WTC11 (cell line): ENCODE data around the gene SP100. TPM values are rescaled to one million over a fixed set of nuclear protein-coding genes. Genes with fewer than 3 reads are reported as not detected.

Experiments used
- ATAC-seq: fragments of 200-7000 bp; cut with Tn5 transposase; 2 replicates; pipeline ENCODE4 v1.10.0; 2021; ENCODE audit warnings: mild to moderate bottlenecking, moderate library complexity
- Bru-seq: library from RNA; stranded (reverse); fragments of 400-500 nt; gene quantifications from one replicate; lab custom pipeline; 2021; lab: Mats Ljungman, UMichigan
- CTCF ChIA-PET: fragments of 300-600 bp; sonication (Branson Sonifier 250); formaldehyde crosslinking; loops from one replicate; lab custom pipeline; 2021; ENCODE audit warnings: antibody characterized with exemption; lab: Charles Lee
- POLR2A ChIA-PET: fragments of 350-600 bp; sonication (Branson Sonifier 250); formaldehyde crosslinking; loops from one replicate; lab custom pipeline; 2021; ENCODE audit warnings: antibody characterized with exemption; lab: Charles Lee
- DNase-seq: peaks from one replicate; pipeline ENCODE4 v3.0.0; 2021; ENCODE audit warnings: low spot score
- H3K27ac Mint-ChIP-seq: 2 replicates; pipeline ENCODE4 v1.8.0; 2021; ENCODE audit warnings: mixed read lengths
- H3K27me3 Mint-ChIP-seq: 2 replicates; pipeline ENCODE4 v1.8.0; 2021; ENCODE audit warnings: low read depth, mild to moderate bottlenecking, moderate library complexity, mixed read lengths
- H3K36me3 Mint-ChIP-seq: 2 replicates; pipeline ENCODE4 v1.8.0; 2021; ENCODE audit warnings: mixed read lengths
- H3K4me1 Mint-ChIP-seq: 2 replicates; pipeline ENCODE4 v1.8.0; 2022; ENCODE audit warnings: mixed read lengths
- H3K4me3 Mint-ChIP-seq: 2 replicates; pipeline ENCODE4 v1.8.0; 2021; ENCODE audit warnings: mild to moderate bottlenecking, moderate library complexity, mixed read lengths
- H3K9me3 Mint-ChIP-seq: 2 replicates; pipeline ENCODE4 v1.8.0; 2021; ENCODE audit warnings: mixed read lengths
- ATF2 ChIP-seq: sonication (generic); formaldehyde crosslinking; IDR thresholded peaks from 2 replicates; pipeline ENCODE4 v1.8.1; 2022; ENCODE audit warnings: low read depth, missing genetic modification reagents, borderline replicate concordance
- ESRRA ChIP-seq: sonication (generic); formaldehyde crosslinking; IDR thresholded peaks from 2 replicates; pipeline ENCODE4 v1.8.1; 2022; ENCODE audit warnings: mild to moderate bottlenecking, missing genetic modification reagents, borderline replicate concordance
- GABPB1 ChIP-seq: sonication (generic); formaldehyde crosslinking; IDR thresholded peaks from 2 replicates; pipeline ENCODE4 v1.8.1; 2023; ENCODE audit warnings: mild to moderate bottlenecking, missing genetic modification reagents
- IRF1 ChIP-seq: sonication (generic); formaldehyde crosslinking; IDR thresholded peaks from 2 replicates; pipeline ENCODE4 v1.8.0; 2023; ENCODE audit warnings: missing genetic modification reagents
- MLX ChIP-seq: sonication (generic); formaldehyde crosslinking; IDR thresholded peaks from 2 replicates; pipeline ENCODE4 v1.8.1; 2023; ENCODE audit warnings: mild to moderate bottlenecking, missing genetic modification reagents, moderate library complexity
- MXD4 ChIP-seq: fragments of 250-450 bp; sonication (Bioruptor Pico); IDR thresholded peaks from 2 replicates; pipeline ENCODE4 v1.8.0; 2021; ENCODE audit warnings: mild to moderate bottlenecking, moderate library complexity, borderline replicate concordance
- NFYB ChIP-seq: sonication (generic); formaldehyde crosslinking; conservative IDR thresholded peaks from 2 replicates; pipeline ENCODE4 v1.8.0; 2022; ENCODE audit warnings: low read depth, missing genetic modification reagents
- STAT6 ChIP-seq: sonication (generic); formaldehyde crosslinking; conservative IDR thresholded peaks from 2 replicates; pipeline ENCODE4 v1.8.1; 2023; ENCODE audit warnings: mild to moderate bottlenecking, low read depth, missing genetic modification reagents, moderate library complexity
- USF2 ChIP-seq: sonication (generic); formaldehyde crosslinking; IDR thresholded peaks from 2 replicates; pipeline ENCODE4 v1.8.1; 2023; ENCODE audit warnings: mild to moderate bottlenecking, missing genetic modification reagents, moderate library complexity
- ZBTB21 ChIP-seq: sonication (generic); formaldehyde crosslinking; IDR thresholded peaks from 2 replicates; pipeline ENCODE4 v1.8.1; 2023; ENCODE audit warnings: mild to moderate bottlenecking, missing genetic modification reagents, borderline replicate concordance
- long read RNA-seq, 3 experiments: library from RNA in 1 of 3; library from capped mRNA in 1 of 3; library from polyadenylated mRNA in 1 of 3; unstranded in 2 of 3; stranded (forward) in 1 of 3; transcript quantifications; one replicate each; pipeline ENCODE4 v2.0.0, GENCODE V29; 2021
- total RNA-seq: library from RNA; stranded (reverse); gene quantifications from 3 replicates; pipeline ENCODE4 v1.2.3, GENCODE V29; 2021

SP100 gene
- total RNA-seq: 0.62 to 1.3 TPM (median 1.2 TPM) in 3 replicates
- percentile 11 among the genes with signal in this experiment for Bru-seq, nascent RNA
- long read RNA-seq, experiment 1, partial matches to known transcripts: 0 of 1 reads
- long read RNA-seq, experiment 1, other reads (novel, unspliced or antisense): 0 of 1 reads
- long read RNA-seq, experiment 2: 0 reads
- long read RNA-seq, experiment 3, partial matches to known transcripts: 0 of 1 reads
- long read RNA-seq, experiment 3, other reads (novel, unspliced or antisense): 1 of 1 reads

GRCh38 chr2:230416061-230416721, at the start of gene SP100:
Gene SP100, plus strand, starts transcription at chr2:230416201. Its CDS starts 96 bp downstream, at chr2:230416297.
- TF ChIP-seq USF2 (no peak), MLX (no peak), IRF1 (CRISPR knock-in tag) (no peak), ZBTB21 (CRISPR knock-in tag) (no peak), ESRRA (no peak), MXD4 (CRISPR knock-in tag) (no peak), STAT6 (CRISPR knock-in tag) (no peak), GABPB1 (CRISPR knock-in tag) (peak; percentile 7; the same call in 1 of the 2 replicates)

GRCh38 chr2:230382108-230382507, 33.9 kb upstream of the SP100 start:
- POLR2A ChIA-PET: no interaction called here
- Mint-ChIP-seq H3K4me3 (no peak overlapping the region), H3K36me3 (no peaks in the 10 kb centered on the region), H3K9me3 (no peaks in the 10 kb centered on the region), H3K4me1 (no peaks in the 10 kb centered on the region), H3K27me3 (no peaks in the 10 kb centered on the region), H3K27ac (no peak overlapping the region)
- TF ChIP-seq NFYB (CRISPR knock-in tag) (no peak), USF2 (no peak)
- ATAC-seq (no peak), DNase-seq (no peak)
- CTCF ChIA-PET: no interaction called here

More at GRCh38 chr2:230416061-230416721, at the start of gene SP100:
- ChIA-PET POLR2A (no interaction called here), CTCF (no interaction called here)
- H3K36me3 Mint-ChIP-seq: no peaks in the 10 kb centered on the region
- H3K4me3 Mint-ChIP-seq: no peak within 1 kb of the TSS
- ATAC-seq (peak; percentile 39), DNase-seq (no peak)
- peaks cover 22% of the 10 kb centered on the region for H3K27me3 Mint-ChIP-seq
- no peaks in the 10 kb centered on the region for H3K9me3 Mint-ChIP-seq
- no peak within 1 kb of the TSS for H3K27ac Mint-ChIP-seq
- H3K4me1 Mint-ChIP-seq: peaks cover 11% of the 10 kb centered on the region

GRCh38 chr2:230383453-230383852, 32.5 kb upstream of the SP100 start:
- no peaks in the 10 kb centered on the region for H3K9me3 Mint-ChIP-seq
- ChIA-PET POLR2A (no interaction called here), CTCF (interaction anchor here (0.8 kb wide), 1 partner anchor 224 kb away, joined by 4 read pairs; no protein-coding TSS in a partner anchor)
- H3K27me3 Mint-ChIP-seq: no peaks in the 10 kb centered on the region
- H3K4me1 Mint-ChIP-seq: no peaks in the 10 kb centered on the region
- no peak for TF ChIP-seq ZBTB21 (CRISPR knock-in tag)
- no peak for TF ChIP-seq ATF2 (CRISPR knock-in tag)
- TF ChIP-seq MLX: no peak
- no peak for ATAC-seq
- no peaks in the 10 kb centered on the region for H3K36me3 Mint-ChIP-seq
- DNase-seq: no peak
- no peak overlapping the region for H3K27ac Mint-ChIP-seq
- H3K4me3 Mint-ChIP-seq: no peak overlapping the region
